ENCODE data around the gene MARK1. TPM values are rescaled to one million over a fixed set of nuclear protein-coding genes. Genes with fewer than 3 reads are reported as not detected.

MARK1 gene
- total RNA-seq, 2 experiments from 2014 or later, result not detected

DNA sequence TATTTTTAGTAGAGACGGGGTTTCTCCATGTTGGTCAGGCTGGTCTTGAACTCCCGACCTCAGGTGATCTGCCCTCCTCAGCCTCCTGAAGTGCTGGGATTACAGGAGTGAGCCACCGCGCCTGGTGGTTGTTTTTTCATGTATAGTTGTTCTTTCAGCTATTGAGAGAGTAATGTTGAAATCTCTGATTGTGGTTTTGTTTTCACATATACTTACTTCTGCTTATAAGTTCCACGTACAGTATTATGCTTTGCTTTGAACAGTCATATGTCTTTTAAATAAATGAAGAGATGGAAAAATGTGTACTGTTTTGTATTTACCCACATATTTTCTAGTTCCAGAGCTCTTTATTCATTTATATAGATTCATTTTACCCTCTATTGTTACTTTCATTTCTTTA is 44.5 kb downstream of the MARK1 start:
- H3K4me2 ChIP-seq (ENCODE audit: low read length), result no peak overlapping the region
- H3K79me2 ChIP-seq (ENCODE audit: insufficient read depth, low read depth, low read length), result no peaks in the 10 kb centered on the region
- no peaks in the 10 kb centered on the region for H4K20me1 ChIP-seq (ENCODE audit: insufficient read depth, low read length)
- no peak overlapping the region for H3K4me3 ChIP-seq (ENCODE audit: low read depth, low read length, poor library complexity, severe bottlenecking)
- intact Hi-C loops (cut with micrococcal nuclease; ENCODE audit: unreplicated experiment), result no loop called here
- no TSS peak for BruUV-seq (replicated peaks)
- no peak overlapping the region for H3K27ac ChIP-seq (ENCODE audit: low read depth, low read length, poor library complexity, severe bottlenecking)
- DNase-seq (ENCODE audit: low spot score), result no peak
- ChIA-PET CTCF (ENCODE audit: unreplicated experiment) (no interaction called here), POLR2A (interaction anchor here (0.7 to 0.9 kb wide), 2 partner anchors 9 to 19 kb away, joined by 3 to 4 read pairs; no protein-coding TSS in a partner anchor)
- no peaks in the 10 kb centered on the region for H3K9me3 ChIP-seq (ENCODE audit: low read length)
- no peaks in the 10 kb centered on the region for H3K4me1 ChIP-seq (ENCODE audit: insufficient read depth, low read length, poor library complexity, severe bottlenecking)
- H3K36me3 ChIP-seq (ENCODE audit: insufficient read depth, low read length), result no peaks in the 10 kb centered on the region
- H3K9me2 ChIP-seq (ENCODE audit: insufficient read depth, low read length), result no peaks in the 10 kb centered on the region
- TF ChIP-seq, protein P1, sequence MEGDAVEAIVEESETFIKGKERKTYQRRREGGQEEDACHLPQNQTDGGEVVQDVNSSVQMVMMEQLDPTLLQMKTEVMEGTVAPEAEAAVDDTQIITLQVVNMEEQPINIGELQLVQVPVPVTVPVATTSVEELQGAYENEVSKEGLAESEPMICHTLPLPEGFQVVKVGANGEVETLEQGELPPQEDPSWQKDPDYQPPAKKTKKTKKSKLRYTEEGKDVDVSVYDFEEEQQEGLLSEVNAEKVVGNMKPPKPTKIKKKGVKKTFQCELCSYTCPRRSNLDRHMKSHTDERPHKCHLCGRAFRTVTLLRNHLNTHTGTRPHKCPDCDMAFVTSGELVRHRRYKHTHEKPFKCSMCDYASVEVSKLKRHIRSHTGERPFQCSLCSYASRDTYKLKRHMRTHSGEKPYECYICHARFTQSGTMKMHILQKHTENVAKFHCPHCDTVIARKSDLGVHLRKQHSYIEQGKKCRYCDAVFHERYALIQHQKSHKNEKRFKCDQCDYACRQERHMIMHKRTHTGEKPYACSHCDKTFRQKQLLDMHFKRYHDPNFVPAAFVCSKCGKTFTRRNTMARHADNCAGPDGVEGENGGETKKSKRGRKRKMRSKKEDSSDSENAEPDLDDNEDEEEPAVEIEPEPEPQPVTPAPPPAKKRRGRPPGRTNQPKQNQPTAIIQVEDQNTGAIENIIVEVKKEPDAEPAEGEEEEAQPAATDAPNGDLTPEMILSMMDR (conservative IDR thresholded peaks at IDR 0.05; ENCODE audit: low read length), result no peak
- no peak for TF ChIP-seq EZH2phosphoT487 (IDR thresholded peaks at IDR 0.05; ENCODE audit: borderline replicate concordance, low read depth, low read length)
- no peak overlapping the region for H2AFZ ChIP-seq (ENCODE audit: low read length)

DNA sequence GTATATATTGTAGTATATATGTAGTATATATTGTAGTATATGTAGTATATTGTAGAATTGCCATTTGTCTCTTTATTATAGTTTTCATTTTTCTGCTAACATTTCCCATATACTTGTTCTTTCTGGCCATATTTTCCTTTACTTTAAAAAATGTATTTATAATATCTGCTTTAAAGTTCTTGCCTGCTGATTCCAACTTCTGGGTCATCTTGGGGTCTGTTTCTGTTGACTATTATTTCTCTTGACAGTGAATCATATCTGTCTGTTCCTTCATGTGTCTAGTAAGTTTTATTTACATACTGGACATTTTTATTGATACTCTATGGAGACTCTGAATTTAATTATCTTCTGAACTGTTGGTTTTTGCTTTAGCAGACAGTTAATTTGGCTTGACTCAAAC is 45.9 kb downstream of the MARK1 start:
- H3K36me3 ChIP-seq (ENCODE audit: insufficient read depth, low read length), result no peaks in the 10 kb centered on the region
- ChIA-PET POLR2A (no interaction called here), CTCF (ENCODE audit: unreplicated experiment) (no interaction called here)
- intact Hi-C loops (cut with micrococcal nuclease; ENCODE audit: unreplicated experiment), result no loop called here
- H2AFZ ChIP-seq (ENCODE audit: low read length), result no peak overlapping the region
- no peak overlapping the region for H3K4me2 ChIP-seq (ENCODE audit: low read length)
- H3K9me2 ChIP-seq (ENCODE audit: insufficient read depth, low read length), result no peaks in the 10 kb centered on the region
- BruUV-seq (replicated peaks), result no TSS peak
- no peak for DNase-seq (ENCODE audit: low spot score)
- H3K79me2 ChIP-seq (ENCODE audit: insufficient read depth, low read depth, low read length), result no peaks in the 10 kb centered on the region
- H3K9me3 ChIP-seq (ENCODE audit: low read length), result no peaks in the 10 kb centered on the region
- TF ChIP-seq, protein P1 (conservative IDR thresholded peaks at IDR 0.05; ENCODE audit: low read length), result no peak
- TF ChIP-seq EZH2phosphoT487 (IDR thresholded peaks at IDR 0.05; ENCODE audit: borderline replicate concordance, low read depth, low read length), result no peak
- H3K27ac ChIP-seq (ENCODE audit: low read depth, low read length, poor library complexity, severe bottlenecking), result no peak overlapping the region
- no peaks in the 10 kb centered on the region for H3K4me1 ChIP-seq (ENCODE audit: insufficient read depth, low read length, poor library complexity, severe bottlenecking)
- no peaks in the 10 kb centered on the region for H4K20me1 ChIP-seq (ENCODE audit: insufficient read depth, low read length)
- H3K4me3 ChIP-seq (ENCODE audit: low read depth, low read length, poor library complexity, severe bottlenecking), result no peak overlapping the region

DNA sequence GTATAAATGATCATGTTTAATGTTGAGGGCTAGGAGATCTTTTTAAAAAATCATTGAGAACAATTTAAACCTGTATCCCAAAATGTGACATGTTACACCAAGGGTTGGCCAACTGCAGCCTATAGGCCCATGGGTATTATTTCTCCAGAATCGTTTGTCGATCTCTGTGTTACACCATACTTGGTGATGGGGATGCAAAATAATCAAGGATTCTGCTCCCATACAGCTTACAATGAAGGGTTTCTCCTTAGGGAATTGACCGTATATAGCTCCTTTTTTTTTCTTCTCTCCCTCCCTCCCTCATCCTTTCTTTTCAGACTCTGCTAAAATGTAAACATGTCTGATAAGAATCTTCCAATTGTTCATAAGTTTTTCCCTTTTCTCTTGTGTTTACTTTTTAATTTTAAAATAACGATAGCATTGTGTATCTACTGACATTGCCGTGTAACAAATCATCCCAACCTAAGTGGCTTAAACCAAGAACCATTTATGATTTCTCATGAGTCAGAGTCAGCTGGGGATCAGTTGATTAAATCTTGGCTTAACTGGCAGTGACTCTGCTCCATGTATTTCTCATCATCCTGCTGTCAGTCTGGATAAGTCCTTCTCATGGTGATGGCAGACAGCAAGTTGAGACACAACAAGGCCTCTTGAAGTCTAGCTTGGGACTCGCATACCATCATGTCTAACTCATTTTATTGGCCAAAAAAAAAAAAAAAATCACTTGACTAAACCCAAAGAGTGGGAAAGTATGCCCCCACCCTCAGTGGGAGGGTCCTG is 48.0 kb downstream of the MARK1 start:
- H3K4me3 ChIP-seq (ENCODE audit: low read depth, low read length, poor library complexity, severe bottlenecking), result no peak overlapping the region
- no TSS peak for BruUV-seq (replicated peaks)
- intact Hi-C loops (cut with micrococcal nuclease; ENCODE audit: unreplicated experiment), result no loop called here
- H3K4me1 ChIP-seq (ENCODE audit: insufficient read depth, low read length, poor library complexity, severe bottlenecking), result no peaks in the 10 kb centered on the region
- no peak overlapping the region for H3K27ac ChIP-seq (ENCODE audit: low read depth, low read length, poor library complexity, severe bottlenecking)
- ChIA-PET CTCF (ENCODE audit: unreplicated experiment) (no interaction called here), POLR2A (no interaction called here)
- DNase-seq (ENCODE audit: low spot score), result no peak
- no peaks in the 10 kb centered on the region for H3K79me2 ChIP-seq (ENCODE audit: insufficient read depth, low read depth, low read length)
- no peak for TF ChIP-seq EZH2phosphoT487 (IDR thresholded peaks at IDR 0.05; ENCODE audit: borderline replicate concordance, low read depth, low read length)
- TF ChIP-seq, protein P1 (conservative IDR thresholded peaks at IDR 0.05; ENCODE audit: low read length), result no peak
- H3K4me2 ChIP-seq (ENCODE audit: low read length), result no peak overlapping the region
- no peak overlapping the region for H2AFZ ChIP-seq (ENCODE audit: low read length)
- H3K36me3 ChIP-seq (ENCODE audit: insufficient read depth, low read length), result no peaks in the 10 kb centered on the region
- H3K9me3 ChIP-seq (ENCODE audit: low read length), result no peaks in the 10 kb centered on the region
- no peaks in the 10 kb centered on the region for H3K9me2 ChIP-seq (ENCODE audit: insufficient read depth, low read length)
- no peaks in the 10 kb centered on the region for H4K20me1 ChIP-seq (ENCODE audit: insufficient read depth, low read length)
